Hepatic stellate cell (primary cell): ENCODE results near the gene WWOX.

Experiments used
- DNase-seq: peaks from one replicate; pipeline ENCODE4 v3.0.0; 2011; ENCODE audit warnings: low spot score

WWOX gene

GRCh38 chr16:78862022-78862421, 762.6 kb downstream of the WWOX start:
- DNase-seq: no peak

GRCh38 chr16:78866521-78866920, 767.1 kb downstream of the WWOX start:
- no peak for DNase-seq

GRCh38 chr16:78869492-78869891, 770.0 kb downstream of the WWOX start:
- DNase-seq: no peak

- DNase-seq: no peak
Observed at GRCh38 chr16:78871241-78871640, 771.8 kb downstream of the WWOX start.

- no peak for DNase-seq
Observed at GRCh38 chr16:78876671-78877070, 777.2 kb downstream of the WWOX start.

- DNase-seq: no peak
Observed at GRCh38 chr16:78877114-78877655, 777.7 kb downstream of the WWOX start.

GRCh38 chr16:78878570-78878969, 779.1 kb downstream of the WWOX start:
- no peak for DNase-seq

- no peak for DNase-seq
Observed at GRCh38 chr16:78879011-78879410, 779.6 kb downstream of the WWOX start.

- no peak for DNase-seq
Observed at GRCh38 chr16:78882150-78882549, 782.7 kb downstream of the WWOX start.

- no peak for DNase-seq
Observed at GRCh38 chr16:78882751-78883150, 783.3 kb downstream of the WWOX start.

- DNase-seq: no peak
Observed at GRCh38 chr16:78884204-78884603, 784.8 kb downstream of the WWOX start.

GRCh38 chr16:78889346-78889745, 789.9 kb downstream of the WWOX start:
- DNase-seq: no peak

GRCh38 chr16:78890373-78890895, 791.0 kb downstream of the WWOX start:
- no peak for DNase-seq

GRCh38 chr16:78892951-78893733, 793.7 kb downstream of the WWOX start:
- DNase-seq: no peak

- DNase-seq: no peak
Observed at GRCh38 chr16:78894886-78895285, 795.4 kb downstream of the WWOX start.

- no peak for DNase-seq
Observed at GRCh38 chr16:78895681-78896080, 796.2 kb downstream of the WWOX start.

GRCh38 chr16:78896280-78896679, 796.8 kb downstream of the WWOX start:
- DNase-seq: no peak

GRCh38 chr16:78897299-78897698, 797.8 kb downstream of the WWOX start:
- no peak for DNase-seq

- no peak for DNase-seq
Observed at GRCh38 chr16:78900044-78900811, 800.8 kb downstream of the WWOX start.

- DNase-seq: no peak
Observed at GRCh38 chr16:78900966-78901365, 801.5 kb downstream of the WWOX start.

GRCh38 chr16:78902321-78902720, 802.9 kb downstream of the WWOX start:
- no peak for DNase-seq

GRCh38 chr16:78903237-78903636, 803.8 kb downstream of the WWOX start:
- no peak for DNase-seq

- DNase-seq: no peak
Observed at GRCh38 chr16:78903843-78904242, 804.4 kb downstream of the WWOX start.
